ENCODE data around the gene EXOC4.
"Not testable (repeated sequence)": the region's sequence is repeated elsewhere in the genome, so short reads cannot be mapped to it uniquely, and the experiment has no call there.

EXOC4 gene

DNA sequence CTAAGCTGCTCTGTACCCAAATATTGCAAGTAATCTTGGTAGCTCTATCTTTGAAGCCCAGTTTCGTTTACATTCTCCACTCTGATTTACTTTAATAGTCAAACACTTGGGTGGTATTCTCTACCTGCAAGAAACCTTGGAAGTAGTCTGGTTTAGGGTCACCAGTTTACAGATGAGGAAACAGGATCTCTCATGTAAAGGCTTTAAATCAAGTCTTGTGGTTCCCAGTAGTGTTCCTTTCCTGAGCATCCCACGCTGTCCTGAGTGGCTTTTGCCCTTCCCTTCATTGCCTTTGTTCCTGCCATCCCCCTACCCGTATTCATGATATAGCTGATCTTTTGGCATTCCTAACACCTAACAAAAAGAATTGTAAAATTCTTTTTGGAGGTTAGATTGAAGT is 20.3 kb downstream of the EXOC4 start:
- TF ChIP-seq, protein P1, sequence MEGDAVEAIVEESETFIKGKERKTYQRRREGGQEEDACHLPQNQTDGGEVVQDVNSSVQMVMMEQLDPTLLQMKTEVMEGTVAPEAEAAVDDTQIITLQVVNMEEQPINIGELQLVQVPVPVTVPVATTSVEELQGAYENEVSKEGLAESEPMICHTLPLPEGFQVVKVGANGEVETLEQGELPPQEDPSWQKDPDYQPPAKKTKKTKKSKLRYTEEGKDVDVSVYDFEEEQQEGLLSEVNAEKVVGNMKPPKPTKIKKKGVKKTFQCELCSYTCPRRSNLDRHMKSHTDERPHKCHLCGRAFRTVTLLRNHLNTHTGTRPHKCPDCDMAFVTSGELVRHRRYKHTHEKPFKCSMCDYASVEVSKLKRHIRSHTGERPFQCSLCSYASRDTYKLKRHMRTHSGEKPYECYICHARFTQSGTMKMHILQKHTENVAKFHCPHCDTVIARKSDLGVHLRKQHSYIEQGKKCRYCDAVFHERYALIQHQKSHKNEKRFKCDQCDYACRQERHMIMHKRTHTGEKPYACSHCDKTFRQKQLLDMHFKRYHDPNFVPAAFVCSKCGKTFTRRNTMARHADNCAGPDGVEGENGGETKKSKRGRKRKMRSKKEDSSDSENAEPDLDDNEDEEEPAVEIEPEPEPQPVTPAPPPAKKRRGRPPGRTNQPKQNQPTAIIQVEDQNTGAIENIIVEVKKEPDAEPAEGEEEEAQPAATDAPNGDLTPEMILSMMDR (IDR thresholded peaks at IDR 0.05; ENCODE audit: low read depth, low read length, missing control alignments) = no peak
- no peak for DNase-seq (ENCODE audit: low read depth)
- no peak overlapping the region for H3K4me3 ChIP-seq (ENCODE audit: low read depth, low read length)
- in situ Hi-C loops (cut with HindIII; ENCODE audit: low sequenced_read_pairs) = no loop called here

DNA sequence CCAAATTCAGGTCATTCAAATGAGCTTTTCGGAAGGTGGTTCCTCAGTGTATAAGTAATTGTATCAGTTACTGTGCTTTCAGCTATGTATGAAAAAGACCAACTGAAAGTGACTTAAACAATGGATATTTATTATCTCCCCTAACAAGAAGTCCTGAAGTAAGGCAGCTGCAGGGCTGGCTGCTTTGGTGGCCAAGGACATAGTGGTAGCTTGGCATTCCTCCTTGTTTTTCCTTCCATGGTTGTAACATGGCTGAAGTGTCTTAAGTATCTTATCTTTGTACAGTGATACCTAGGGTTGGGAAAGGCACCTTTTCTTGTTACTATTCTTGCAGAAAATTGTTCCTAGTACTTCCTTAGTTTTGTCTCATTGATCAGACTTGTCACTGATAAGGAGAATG is 21.4 kb downstream of the EXOC4 start:
- TF ChIP-seq, protein P1 (IDR thresholded peaks at IDR 0.05; ENCODE audit: low read depth, low read length, missing control alignments) = no peak
- H3K4me3 ChIP-seq (ENCODE audit: low read depth, low read length) = no peak overlapping the region
- DNase-seq (ENCODE audit: low read depth) = no peak
- in situ Hi-C loops (cut with HindIII; ENCODE audit: low sequenced_read_pairs) = no loop called here

DNA sequence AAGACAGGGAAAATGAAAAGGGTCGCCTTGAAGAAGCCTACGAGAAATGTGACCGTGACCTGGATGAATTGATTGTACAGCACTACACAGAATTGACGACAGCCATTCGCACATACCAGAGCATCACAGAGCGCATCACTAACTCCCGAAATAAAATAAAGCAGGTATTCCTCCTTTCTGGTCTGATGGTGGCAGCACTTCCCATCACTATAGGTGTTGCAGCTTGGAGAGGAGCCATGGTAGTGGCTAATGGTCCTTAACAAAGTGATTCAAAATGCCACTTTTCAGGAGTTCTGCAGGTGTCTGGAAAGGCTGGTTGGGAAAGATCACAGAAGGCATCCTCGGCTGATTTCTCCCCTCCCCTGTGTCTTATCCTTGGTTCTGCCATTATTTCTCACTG is 22.1 kb downstream of the EXOC4 start:
- H3K4me3 ChIP-seq (ENCODE audit: low read depth, low read length) = no peak overlapping the region
- TF ChIP-seq, protein P1 (IDR thresholded peaks at IDR 0.05; ENCODE audit: low read depth, low read length, missing control alignments) = peak; percentile 21
- in situ Hi-C loops (cut with HindIII; ENCODE audit: low sequenced_read_pairs) = no loop called here
- DNase-seq (ENCODE audit: low read depth) = no peak

DNA sequence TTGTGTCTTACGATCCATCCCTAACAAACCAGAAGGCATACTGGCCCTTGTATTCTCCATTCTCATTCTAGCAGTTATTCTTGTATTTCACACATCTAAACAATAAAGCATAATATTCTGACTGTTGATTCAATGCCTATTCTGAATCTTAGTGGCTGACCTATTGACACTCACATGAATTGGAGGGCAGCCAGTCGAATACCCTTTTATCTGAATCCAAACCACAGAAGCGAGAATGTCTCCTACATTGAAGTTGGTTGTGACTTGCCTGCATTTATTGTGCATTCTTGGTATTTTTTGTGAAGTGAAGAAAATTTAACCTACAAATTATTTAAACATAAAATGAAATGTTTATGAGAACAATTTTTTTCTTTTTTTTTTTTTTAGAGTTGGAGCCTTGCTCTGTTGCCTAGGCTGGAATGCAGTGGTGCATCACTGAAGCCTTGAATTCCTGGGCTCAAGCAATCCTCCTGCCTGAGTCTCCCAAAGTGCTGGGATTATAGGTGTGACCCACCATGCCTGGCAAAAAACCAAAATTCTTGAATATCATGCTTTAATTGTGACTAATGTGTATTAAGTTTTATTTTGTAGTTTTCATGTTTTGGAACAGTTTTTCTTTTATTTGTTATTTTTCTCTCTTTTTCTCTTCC is 22.7 kb downstream of the EXOC4 start:
- no peak overlapping the region for H3K4me3 ChIP-seq (ENCODE audit: low read depth, low read length)
- in situ Hi-C loops (cut with HindIII; ENCODE audit: low sequenced_read_pairs) = no loop called here
- TF ChIP-seq, protein P1 (IDR thresholded peaks at IDR 0.05; ENCODE audit: low read depth, low read length, missing control alignments) = no peak
- DNase-seq (ENCODE audit: low read depth) = peak; percentile 81

DNA sequence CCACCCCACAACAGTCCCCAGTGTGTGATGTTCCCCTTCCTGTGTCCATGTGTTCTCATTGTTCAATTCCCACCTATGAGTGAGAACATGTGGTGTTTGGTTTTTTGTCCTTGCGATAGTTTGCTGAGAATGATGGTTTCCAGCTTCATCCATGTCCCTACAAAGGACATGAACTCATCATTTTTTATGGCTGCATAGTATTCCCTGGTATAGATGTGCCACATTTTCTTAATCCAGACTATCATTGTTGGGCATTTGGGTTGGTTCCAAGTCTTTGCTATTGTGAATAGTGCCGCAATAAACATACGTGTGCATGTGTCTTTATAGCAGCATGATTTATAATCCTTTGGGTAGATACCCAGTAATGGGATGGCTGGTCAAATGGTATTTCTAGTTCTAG is 26.1 kb downstream of the EXOC4 start:
- H3K4me3 ChIP-seq (ENCODE audit: low read depth, low read length); DNase-seq (ENCODE audit: low read depth); in situ Hi-C loops (cut with HindIII; ENCODE audit: low sequenced_read_pairs): not testable (repeated sequence)

DNA sequence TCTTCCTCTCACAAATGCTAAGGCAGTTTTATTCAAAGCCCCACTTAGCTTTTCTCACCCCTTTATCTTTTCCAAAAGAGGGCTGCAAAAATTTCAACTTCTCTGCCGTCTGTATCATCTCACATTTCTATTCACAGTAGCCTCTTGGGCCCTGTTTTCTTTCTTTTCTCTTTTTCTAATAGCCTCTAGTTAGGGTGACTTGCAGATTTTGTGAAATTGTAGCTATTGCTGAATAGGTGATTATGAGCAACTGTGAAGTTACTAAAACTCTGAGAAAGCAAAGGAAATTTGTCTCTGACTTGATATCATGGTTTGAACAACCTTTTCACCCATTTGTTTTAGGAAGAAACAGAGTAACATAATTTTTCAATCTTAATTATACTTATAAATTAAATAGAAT is 29.2 kb downstream of the EXOC4 start:
- TF ChIP-seq, protein P1 (IDR thresholded peaks at IDR 0.05; ENCODE audit: low read depth, low read length, missing control alignments) = no peak
- DNase-seq (ENCODE audit: low read depth) = no peak
- H3K4me3 ChIP-seq (ENCODE audit: low read depth, low read length) = no peak overlapping the region
- in situ Hi-C loops (cut with HindIII; ENCODE audit: low sequenced_read_pairs) = no loop called here

DNA sequence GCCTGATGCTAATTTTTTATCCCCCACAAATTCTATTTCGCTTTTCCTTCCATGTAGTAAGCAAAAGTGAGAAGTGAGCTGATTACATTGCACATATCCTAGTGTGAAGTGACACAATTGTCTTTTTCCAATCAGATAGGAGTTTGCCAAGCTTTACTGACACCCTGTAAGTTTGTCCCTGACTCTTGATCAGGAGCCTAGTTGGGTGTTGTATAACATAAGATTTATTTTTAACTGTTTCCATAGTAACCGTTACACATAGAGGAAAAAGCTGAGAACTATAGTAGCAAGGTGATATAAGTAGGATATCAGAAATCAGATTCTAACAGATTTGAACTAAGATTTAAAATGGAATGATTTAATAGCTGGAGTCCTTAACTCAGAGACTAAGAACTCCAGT is 31.2 kb downstream of the EXOC4 start:
- TF ChIP-seq, protein P1 (IDR thresholded peaks at IDR 0.05; ENCODE audit: low read depth, low read length, missing control alignments) = no peak
- no peak overlapping the region for H3K4me3 ChIP-seq (ENCODE audit: low read depth, low read length)
- no peak for DNase-seq (ENCODE audit: low read depth)
- in situ Hi-C loops (cut with HindIII; ENCODE audit: low sequenced_read_pairs) = no loop called here

Data from astrocyte of the cerebellum (primary cell).